GOT3 (cell line): Measurements from ENCODE around the gene GARIN1A.
"Not testable (repeated sequence)": the region's sequence is repeated elsewhere in the genome, so short reads cannot be mapped to it uniquely, and the experiment has no call there.

Source experiments
- DNase-seq: peaks from one replicate; lab custom pipeline; 2025; ENCODE audit warnings: mixed read lengths; lab: John Stamatoyannopoulos, UW

GARIN1A gene

DNA sequence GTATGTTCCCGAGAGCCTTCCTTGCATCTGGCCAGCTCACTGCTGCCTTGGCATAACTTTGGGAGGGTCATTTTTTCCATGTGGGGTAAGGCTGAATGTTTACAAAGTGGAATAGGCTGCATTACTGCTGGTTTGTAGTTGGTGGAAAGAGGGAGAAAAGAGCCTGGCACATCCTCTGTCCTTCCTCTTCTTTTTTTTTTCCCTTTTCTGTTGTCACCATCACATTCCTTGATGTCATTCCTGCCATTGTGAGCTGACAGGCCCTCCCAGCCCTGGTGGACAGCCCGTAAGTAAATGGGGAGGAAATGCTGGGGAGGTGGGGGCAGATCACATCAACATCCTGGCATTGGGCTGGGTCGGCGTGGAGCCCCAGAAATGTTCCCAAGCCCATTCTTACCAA, at the start of gene GARIN1A:
GARIN1A (plus strand) TSS at position 301 of the 400 bp plus-strand sequence. CDS start 106 bp downstream, outside the sequence.
- DNase-seq, result no peak

DNA sequence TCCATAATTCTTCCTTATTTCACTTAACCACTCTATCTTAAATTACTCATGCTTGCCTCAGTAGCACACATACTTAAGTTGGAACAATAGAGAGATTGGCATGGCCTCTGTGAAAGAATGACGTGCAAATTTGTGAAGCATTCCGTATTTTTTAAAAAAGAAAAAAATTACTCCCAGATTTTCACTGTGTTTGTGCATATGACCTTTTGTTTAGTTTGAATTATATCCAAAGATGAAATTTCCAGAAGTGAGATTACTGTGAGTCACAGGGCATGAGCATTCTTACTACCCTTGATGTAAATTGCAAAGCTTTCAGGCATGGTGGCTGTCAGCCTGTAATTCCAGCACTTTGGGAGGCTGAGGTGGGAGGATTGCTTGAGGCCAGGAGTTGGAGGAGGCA, 45.0 kb upstream of the GARIN1A start:
- DNase-seq, result not testable (repeated sequence)

DNA sequence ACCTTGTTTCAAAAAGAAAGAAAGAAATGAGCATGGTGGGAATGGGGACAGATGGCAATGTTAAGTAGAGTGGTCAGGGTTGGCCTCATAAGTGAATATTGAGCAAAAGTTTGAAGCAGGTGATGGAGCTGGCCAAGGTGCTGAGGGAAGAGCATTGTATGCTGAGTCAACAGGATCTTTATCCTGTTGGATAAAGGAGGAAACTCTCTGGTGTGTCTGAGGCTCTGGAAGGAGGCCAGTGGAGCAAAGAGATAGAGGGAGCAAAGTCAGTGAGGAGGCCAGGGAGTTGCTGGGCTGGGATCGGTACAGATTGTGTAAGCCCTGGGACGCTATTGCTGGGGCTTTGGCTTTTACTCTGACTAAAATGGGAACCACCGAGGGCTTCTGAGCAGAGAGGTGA, 38.2 kb upstream of the GARIN1A start:
- DNase-seq, result not testable (repeated sequence)

DNA sequence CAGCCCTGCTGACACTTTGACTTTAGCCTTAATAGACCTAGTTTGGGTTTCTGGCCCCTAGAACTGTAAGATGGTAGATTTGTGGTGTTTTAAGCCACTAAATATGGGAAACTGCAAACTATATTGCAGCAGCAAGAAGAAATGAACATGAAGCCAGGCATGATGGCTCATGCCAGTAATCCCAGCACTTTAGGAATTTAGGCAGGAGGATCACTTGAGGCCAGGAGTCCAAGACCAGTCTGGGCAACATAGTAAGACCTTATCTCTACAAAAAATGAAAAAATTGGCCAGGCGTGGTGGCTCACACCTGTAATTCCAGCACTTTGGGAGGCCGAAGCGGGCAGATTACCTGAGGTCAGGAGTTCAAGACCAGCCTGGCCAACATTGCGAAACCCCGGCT, 26.9 kb upstream of the GARIN1A start:
- DNase-seq, result not testable (repeated sequence)

DNA sequence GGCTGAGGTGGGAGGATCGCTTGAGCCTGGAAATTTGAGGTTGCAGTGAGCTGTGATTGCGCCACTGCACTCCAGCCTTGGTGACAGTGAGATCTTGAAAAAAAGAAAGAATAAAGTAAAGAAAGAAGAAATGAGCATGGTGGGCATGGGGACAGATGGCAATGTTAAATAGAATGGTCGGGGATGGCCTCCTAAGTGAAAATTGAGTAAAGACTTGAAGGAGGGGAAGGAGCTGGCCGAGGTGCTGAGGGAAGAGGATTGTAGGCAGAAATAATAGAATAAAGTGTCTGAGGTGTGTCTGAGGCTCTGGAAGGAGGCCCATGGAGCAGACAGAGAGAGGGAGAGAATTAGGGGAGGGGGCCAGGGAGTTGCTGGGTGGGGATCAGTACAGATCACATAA, 26.2 kb upstream of the GARIN1A start:
- not testable (repeated sequence) for DNase-seq

DNA sequence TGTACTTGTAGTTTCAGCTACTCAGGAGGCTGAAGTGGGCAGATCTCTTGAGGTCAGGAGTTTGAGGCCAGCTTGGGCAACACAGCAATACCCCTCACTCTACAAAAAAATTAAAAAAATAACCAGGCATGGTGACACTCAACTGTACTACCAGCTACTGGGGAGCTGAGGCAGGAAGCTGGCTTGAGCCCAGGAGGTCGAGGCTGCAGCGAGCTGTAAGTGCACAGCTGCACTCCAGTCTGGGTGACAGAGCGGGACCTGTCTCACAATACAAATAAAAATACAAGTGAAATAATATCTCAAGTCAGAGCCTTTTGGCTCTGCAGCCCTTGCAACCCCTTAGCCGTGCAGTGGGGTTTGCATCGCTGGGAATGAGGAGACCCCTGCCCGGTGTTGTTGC, 25.2 kb upstream of the GARIN1A start:
- not testable (repeated sequence) for DNase-seq

DNA sequence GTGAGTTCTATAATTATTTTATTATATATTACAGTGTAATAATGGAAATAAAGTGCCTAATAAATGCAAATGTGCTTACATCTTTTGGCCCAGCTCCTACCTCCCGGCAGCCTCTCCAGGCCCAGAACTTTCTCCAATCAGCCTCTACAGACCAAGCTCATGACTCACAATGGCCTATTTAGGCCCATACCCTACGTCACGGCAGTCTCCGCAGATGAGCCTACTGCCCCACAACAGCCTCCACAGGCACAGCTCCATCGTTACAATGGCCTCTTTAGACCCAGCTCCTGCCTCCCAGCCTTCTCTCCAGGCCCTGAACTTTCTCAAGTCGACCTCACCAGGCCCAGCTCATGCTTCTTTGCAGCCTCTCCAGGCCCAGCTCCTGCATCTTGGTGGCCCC, 21.0 kb upstream of the GARIN1A start:
- DNase-seq, result not testable (repeated sequence)

DNA sequence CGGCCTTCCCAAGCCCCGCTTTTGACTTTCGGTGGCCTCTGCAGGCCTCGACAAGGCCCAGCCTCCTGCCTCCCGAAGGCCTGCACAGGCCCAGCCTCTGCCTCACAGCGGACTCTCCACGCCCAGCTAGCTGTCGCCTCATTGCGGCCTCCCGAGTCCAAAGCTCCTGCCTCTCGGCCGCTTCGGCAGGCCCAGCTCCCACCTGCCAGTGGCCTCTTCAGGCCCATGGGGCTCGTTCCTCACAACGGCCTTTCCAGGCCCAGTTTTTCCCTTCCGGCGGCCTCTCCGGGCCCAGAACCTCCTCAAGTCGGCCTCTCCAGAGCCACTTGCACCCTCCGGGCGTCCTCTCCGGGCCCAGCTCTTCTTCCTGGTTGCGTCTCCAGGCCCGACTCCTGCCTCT, 19.5 kb upstream of the GARIN1A start:
- not testable (repeated sequence) for DNase-seq

DNA sequence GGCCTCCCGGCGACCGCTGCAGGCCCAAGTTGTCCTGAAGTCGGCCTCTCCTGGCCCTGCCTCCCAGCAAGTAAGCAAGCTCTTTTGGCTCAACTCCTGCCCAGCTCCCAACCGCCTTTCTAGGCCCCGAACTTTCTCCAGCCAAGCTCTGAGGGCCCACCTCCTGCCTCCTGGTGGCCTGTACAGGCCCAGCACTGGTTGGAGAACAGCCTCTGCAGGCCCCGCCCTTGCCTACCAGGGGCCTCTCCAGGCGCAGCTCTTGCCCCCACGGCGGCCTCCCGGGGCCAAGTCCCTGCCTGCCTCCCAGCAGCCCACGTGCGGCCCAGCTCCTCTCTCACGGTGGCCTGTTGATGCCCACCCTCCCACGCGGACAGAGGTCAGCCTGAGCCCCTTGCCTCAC, 18.9 kb upstream of the GARIN1A start:
- not testable (repeated sequence) for DNase-seq

DNA sequence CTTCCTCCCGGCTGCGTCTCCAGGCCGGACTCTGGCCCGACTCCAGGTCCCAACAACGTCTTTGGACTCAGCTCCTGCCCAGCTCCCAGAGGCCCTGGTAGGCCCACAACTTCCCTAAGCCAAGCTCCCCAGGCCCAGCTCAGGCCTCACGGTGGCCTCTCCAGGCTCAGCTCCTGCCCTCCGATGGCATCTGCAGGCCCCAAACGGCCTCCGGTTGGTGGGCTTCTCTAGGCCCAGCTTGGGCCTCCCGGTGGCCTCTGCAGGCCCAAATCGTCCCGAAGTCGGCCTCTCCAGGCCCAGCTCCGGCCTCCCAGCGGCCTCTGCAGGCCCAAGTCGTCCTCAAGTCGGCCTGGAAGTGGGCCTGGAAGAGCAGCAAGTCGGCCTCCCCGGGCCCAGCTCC, 18.0 kb upstream of the GARIN1A start:
- DNase-seq, result not testable (repeated sequence)

DNA sequence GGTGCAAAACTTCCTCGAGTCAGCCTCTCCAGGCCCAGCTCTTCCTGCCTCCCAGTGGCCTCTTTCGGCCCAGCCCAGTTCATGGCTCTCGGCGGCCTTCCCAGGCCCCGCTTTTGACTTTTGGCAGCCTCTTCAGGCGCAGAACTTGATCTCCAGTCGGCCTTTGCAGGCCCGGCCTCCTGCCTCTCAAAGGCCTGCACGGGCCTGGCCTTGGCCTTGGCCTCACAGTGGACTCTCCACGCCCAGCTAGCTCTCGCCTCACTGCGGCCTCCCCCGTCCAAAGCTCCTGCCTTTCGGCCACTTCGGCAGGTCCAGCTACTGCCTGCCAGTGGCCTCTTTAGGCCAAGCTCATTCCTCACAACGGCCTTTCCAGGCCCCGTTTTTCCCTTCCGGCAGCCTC, 17.6 kb upstream of the GARIN1A start:
- DNase-seq, result not testable (repeated sequence)

DNA sequence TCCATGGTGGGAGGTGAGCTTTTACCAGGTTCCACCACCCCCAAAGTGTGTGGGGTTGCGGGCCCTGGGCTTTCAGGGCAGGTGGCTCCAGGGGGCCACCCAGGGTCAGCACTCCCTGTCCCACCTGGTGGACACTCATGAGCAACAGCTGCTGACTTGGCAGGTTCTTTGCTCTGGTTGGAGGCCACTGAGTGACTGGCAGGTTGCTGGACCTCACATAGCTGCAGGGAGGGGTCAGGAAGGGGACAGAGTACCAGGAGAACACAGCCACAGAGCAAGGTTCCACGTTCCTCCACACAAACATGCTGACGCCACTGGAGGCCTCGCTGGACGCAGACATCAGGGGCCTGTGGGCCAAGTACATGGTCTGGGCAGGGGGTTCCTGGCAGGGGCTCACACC, 13.7 kb upstream of the GARIN1A start:
- not testable (repeated sequence) for DNase-seq

DNA sequence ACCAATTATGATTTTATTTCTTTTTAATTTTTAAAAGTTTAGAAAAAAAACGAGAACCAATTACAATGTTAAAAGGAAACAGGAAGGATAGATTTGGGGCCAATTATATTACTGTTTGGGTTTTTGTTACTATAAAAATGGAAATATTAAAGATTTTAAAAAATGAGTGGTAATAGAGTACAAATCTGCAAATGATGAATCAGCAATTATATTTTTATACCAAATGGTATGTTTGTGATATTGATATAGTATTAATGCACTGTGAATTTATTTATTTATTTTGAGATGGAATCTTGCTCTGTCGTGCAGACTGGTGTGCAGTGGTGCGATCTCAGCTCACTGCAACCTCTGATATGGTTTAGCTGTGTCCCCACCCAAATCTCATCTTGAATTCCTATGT, 11.5 kb upstream of the GARIN1A start:
- DNase-seq, result no peak

DNA sequence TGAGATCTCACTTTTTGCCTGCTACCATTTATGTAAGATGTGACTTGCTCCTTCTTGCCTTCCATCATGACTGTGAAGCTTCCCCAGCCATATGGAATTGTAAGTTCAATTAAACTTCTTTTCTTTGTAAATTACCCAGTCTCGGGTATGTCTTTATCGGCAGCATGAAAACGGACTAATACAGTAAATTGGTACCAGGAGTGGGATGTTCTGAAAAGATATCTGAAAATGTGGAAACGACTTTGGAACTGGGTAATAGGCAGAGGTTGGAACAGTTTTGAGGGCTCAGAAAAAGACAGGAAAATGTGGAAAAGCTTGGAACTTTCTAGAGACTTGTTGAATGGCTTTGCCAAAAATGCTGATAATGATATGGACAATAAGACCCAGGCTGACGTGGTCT, 10.6 kb upstream of the GARIN1A start:
- no peak for DNase-seq

DNA sequence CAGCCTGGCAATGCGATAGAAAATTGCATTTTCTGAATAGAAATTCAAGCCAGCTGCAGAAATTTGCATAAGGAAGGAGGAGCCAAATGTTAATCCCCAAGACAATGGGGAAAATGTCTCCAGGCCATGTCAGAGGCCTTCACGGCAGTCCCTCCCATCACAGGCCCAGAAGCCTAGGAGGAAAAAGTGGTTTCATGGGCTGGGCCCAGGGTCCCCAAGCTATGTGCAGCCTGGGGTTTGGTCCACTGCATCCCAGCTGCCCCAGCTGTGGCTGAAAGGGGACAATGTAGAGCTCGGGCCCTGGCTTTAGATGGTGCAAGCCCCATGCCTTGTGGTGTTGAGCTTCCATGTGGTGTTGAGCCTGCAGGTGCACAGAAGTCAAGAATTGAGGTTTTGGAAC, 10.0 kb upstream of the GARIN1A start:
- DNase-seq, result no peak

DNA sequence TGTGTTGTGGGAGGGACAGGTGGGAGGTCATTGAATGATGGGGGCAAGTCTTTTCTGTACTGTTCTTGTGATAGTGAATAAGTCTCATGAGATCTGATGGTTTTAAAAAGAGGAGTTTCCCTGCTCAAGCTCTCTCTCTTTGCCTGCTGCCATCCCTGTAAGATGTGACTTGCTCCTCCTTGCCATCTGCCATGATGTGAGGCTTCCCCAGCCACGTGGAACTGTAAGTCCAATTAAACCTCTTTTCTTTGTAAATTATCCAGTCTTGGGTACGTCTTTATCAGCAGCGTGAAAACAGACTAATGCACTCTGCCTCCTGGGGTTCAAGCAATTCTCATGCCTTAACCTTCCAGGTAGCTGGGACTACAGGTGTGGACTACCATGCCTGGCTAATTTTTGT, 8.9 kb upstream of the GARIN1A start:
- DNase-seq, result not testable (repeated sequence)

DNA sequence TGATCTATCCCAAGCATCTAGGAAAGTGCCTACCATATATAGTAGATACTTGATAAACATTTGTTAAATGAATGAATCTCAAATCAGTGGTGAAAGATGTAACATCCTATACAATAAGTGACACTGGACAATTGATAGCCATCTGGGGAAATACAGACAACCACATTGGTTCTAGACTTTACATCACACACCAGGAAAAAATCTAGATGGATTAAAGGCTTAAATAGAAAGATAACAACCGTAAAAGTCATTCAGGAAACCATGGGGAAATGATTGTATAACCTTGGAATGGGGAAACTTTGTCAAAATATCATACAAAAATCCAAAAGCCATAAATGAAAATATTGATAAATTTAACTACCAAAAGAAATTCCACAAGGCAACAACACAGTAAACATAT, 7.0 kb upstream of the GARIN1A start:
- no peak for DNase-seq

DNA sequence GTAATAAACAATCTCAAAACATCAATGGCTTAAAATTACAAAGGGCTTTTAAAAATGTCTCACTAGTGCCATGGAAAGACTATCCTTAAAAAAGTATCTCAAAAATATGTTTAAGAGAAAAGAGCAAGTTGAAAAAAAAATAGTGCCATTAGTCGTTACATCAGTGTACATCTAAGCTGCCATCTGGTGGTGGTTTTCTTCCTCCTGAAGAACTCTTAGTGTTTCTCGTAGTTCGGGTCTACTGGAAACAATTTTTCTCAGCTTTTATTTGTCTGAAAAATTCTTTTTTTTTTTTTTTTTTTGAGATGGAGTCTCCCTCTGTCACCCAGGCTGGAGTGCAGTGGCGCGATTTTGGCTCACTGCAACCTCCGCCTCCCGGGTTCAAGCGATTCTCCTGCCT, 5.9 kb upstream of the GARIN1A start:
- DNase-seq, result no peak

DNA sequence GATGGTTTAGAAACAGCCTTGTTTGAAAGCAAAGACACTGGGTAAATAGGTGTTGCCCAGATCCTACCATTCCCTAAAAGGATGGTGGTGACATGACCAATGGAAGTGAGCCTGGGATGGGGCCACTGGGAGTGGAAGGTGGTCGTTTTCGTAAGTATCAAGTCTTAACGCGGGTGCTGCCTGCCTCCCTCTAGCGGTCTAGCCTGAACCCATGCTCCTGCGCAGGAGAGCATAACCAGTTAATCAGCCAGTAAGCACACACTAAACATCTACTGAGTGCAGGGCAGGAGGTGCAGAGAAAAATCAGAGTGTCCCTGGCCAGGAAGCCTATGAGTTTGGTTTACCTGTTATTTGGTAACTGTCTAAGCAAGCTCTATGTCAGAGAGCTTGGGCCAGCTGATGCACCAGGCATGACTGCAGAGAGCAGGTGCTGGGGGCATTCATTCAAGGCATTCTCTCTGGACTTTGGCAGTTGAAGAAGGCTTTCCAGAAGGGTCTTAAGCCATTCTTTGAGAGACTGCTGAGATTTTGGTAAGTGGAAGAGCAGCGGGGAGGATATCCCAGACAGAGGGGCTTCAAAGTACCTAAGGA, 930 bp downstream of the GARIN1A start:
- no peak for DNase-seq

DNA sequence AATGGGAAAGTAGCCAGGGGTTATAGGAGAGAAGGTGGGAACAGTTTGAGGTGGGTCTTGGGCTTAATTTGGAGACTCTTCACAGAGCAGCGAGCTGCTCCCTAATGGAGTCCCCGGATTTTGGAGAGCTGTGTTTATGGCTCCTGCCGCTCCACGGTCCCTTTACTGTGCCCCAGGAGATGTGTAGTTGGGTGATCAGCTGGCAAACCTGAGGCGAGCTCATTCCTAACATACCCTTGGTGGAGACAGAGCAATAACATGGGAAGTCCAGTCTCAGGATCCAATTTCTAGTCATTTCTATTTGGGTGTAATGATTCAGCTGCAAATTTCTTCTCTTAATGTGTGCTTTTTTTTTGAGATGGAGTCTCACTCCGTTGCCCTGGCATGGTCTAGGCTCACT, 1.5 kb downstream of the GARIN1A start:
- no peak for DNase-seq

DNA sequence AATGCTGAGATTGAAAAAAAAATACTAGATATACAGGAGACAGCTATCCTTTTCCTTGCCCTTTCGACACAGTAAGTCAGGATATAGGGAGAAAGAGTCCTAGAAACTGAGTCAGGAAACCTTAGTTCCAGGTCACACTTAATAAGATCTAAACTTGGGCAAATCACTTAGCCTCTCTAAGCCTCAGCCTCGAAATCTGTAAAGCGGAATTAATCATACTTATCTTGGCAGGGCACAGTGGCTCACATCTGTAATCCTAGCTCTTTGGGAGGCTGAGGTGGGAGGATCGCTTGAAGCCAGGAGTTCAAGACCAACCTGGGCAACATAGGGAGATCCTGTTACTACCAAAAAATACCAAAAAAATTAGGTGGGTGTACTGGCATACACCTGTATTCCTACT, 4.6 kb downstream of the GARIN1A start:
- no peak for DNase-seq

DNA sequence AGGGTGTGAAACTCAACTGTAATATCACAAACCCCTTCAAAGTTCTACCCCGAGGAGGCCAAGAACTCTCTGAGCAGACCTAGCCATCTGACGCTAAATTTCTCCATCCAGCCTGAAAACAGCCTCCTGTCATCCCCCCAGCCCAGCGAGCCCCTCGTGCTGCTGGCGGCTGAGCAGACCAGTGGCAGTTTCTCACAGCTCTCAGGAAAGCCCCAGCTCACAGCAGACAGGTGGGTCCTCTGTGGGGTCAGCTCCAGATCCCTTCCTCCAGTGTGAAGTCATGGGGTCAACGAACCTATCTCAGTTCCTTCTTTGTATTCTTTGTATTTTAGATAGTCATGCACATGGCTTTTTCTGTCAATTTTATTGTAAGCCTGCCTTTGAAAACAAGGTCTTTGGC, 7.8 kb downstream of the GARIN1A start:
- no peak for DNase-seq

DNA sequence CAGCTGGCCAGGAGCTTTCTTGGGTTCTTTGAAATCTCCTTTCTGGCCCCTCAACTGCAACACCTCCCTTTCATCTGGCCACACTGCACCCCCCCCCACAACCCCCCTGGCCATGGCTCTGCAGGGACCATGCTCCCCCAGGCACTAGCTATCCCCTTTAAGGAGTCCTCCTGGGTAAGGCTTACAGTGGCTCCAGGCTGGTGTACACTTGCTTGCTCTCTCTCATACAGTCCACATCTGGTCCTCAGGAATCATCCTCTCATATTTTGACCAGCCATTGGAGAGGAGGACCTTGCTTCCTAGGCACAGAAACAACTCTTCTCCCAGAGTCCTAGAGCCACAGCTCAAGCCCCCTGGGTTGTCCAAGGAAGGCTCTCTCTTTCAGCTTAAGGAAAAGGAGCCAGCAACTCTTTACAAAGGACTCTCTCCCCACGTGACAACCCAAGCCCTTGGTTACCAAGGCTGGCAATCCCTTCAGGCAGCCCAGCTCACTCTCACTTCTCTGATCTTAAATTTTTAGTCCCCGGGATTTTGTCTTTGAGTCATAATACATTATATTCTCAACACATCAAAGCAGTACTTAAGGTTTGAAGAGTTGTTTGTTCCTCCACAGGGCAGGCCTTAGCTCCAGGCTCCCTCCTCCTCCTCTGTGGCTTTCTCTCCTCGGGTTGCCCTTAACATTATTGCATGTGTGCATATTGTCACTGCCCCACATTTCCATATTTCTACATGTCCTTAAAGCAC, 9.9 kb downstream of the GARIN1A start:
- no peak for DNase-seq

DNA sequence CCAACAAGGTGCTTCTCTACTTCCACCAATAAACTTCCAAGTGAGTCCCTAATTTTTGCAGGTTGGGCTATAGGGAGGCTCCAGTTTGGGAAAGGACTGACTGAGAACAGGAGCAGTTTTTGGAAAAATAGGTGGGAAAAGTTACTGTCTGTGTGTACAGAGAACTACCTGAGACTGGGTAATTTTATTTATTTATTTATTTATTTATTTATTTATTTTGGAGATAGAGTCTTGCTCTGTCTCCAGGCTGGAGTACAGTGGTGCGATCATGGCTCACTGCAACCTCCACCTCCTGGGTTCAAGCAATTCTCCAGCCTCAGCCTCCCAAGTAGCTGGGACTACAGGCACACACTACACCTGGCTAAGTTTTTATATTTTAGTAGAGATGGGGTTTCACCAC, 11.2 kb downstream of the GARIN1A start:
- DNase-seq, result not testable (repeated sequence)
